ENCODE data around the gene FAM118B.
"Not testable (repeated sequence)": the region's sequence is repeated elsewhere in the genome, so short reads cannot be mapped to it uniquely, and the experiment has no call there.

FAM118B gene

GRCh38 chr11:126224647-126225294 lies 13.2 kb downstream of the FAM118B start:
- no peak for DNase-seq

GRCh38 chr11:126225295-126225665 lies 13.7 kb downstream of the FAM118B start:
- no peak for DNase-seq

- DNase-seq, result peak; percentile 94
Observed at GRCh38 chr11:126226334-126227084, 14.9 kb downstream of the FAM118B start.

GRCh38 chr11:126229858-126230540 lies 18.4 kb downstream of the FAM118B start:
- DNase-seq, result no peak

- DNase-seq, result no peak
Observed at GRCh38 chr11:126231725-126232459, 20.3 kb downstream of the FAM118B start.

- DNase-seq, result no peak
Observed at GRCh38 chr11:126232683-126233082, 21.1 kb downstream of the FAM118B start.

- DNase-seq, result no peak
Observed at GRCh38 chr11:126233391-126233790, 21.8 kb downstream of the FAM118B start.

- DNase-seq, result no peak
Observed at GRCh38 chr11:126246636-126247035, 35.1 kb downstream of the FAM118B start.

- no peak for DNase-seq
Observed at GRCh38 chr11:126253265-126253664, 41.7 kb downstream of the FAM118B start.

GRCh38 chr11:126254819-126255218 lies 43.2 kb downstream of the FAM118B start:
- DNase-seq, result no peak

GRCh38 chr11:126255507-126255906 lies 43.9 kb downstream of the FAM118B start:
- not testable (repeated sequence) for DNase-seq

GRCh38 chr11:126256216-126256615 lies 44.6 kb downstream of the FAM118B start:
- DNase-seq, result no peak

- DNase-seq, result no peak
Observed at GRCh38 chr11:126257144-126257543, 45.6 kb downstream of the FAM118B start.

GRCh38 chr11:126257764-126258163 lies 46.2 kb downstream of the FAM118B start:
- DNase-seq, result no peak

GRCh38 chr11:126262216-126262615 lies 50.6 kb downstream of the FAM118B start:
- DNase-seq, result no peak

- DNase-seq, result no peak
Observed at GRCh38 chr11:126263489-126263888, 51.9 kb downstream of the FAM118B start.

- DNase-seq, result no peak
Observed at GRCh38 chr11:126265811-126266210, 54.2 kb downstream of the FAM118B start.

GRCh38 chr11:126267650-126268049 lies 56.1 kb downstream of the FAM118B start:
- no peak for DNase-seq

- DNase-seq, result no peak
Observed at GRCh38 chr11:126268361-126268707, 56.8 kb downstream of the FAM118B start.

- DNase-seq, result peak; percentile 100
Observed at GRCh38 chr11:126268708-126269579, 57.4 kb downstream of the FAM118B start, which contains the start of the genes FOXRED1 and SRPRA. Gene FOXRED1, plus strand, starts transcription at chr11:126269154. Its CDS starts 53 bp downstream, at chr11:126269207. Gene SRPRA, minus strand, starts transcription at chr11:126268895. Its CDS starts 91 bp downstream, at chr11:126268804.

- DNase-seq, result no peak
Observed at GRCh38 chr11:126277322-126277721, 65.7 kb downstream of the FAM118B start.

- DNase-seq, result no peak
Observed at GRCh38 chr11:126277780-126278179, 66.2 kb downstream of the FAM118B start.

All from GF-D8 (cell line).